Measurements from ENCODE around the gene GLIPR1.

- TF ChIP-seq GATA2 (IDR thresholded peaks at IDR 0.05; ENCODE audit: low read depth, low read length) (no peak), GATA3 (IDR thresholded peaks at IDR 0.05; ENCODE audit: low read depth, low read length) (no peak)
Observed at GRCh38 chr12:75549989-75550388, 69.4 kb downstream of the GLIPR1 start.
